Measurements from ENCODE around the gene RBFOX2.

DNA sequence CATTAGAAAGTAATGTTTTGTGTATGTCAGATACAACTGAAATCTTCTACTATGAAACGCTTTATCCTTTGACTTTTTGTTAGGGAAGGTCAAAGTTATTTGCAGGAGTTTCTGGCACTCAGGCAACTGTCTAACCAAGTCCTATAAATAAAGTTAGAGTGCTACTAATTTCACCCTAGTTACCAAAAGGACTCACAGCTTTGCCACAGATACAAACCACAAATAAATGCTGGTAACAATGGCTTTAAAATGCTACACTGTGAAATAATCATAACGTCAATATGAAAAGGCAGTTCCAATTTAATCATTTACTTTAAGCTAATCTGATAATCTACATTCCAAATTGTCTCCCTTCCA is 124.3 kb downstream of the RBFOX2 start:
- TF ChIP-seq ELF4 (CRISPR knock-in tag; IDR thresholded peaks at IDR 0.05; ENCODE audit: borderline replicate concordance) (no peak), HDAC2 (CRISPR knock-in tag; IDR thresholded peaks at IDR 0.05) (no peak), NFE2L1 (CRISPR knock-in tag; IDR thresholded peaks at IDR 0.05; ENCODE audit: borderline replicate concordance) (no peak), HCFC1 (IDR thresholded peaks at IDR 0.05; ENCODE audit: low read depth, low read length) (no peak), YY1 (IDR thresholded peaks at IDR 0.05; ENCODE audit: insufficient read depth, insufficient replicate concordance, low read depth, low read length) (no peak), ZNF124 (CRISPR knock-in tag; IDR thresholded peaks at IDR 0.05) (no peak), SMAD3 (CRISPR knock-in tag; IDR thresholded peaks at IDR 0.05) (no peak), THYN1 (CRISPR knock-in tag; IDR thresholded peaks at IDR 0.05; ENCODE audit: borderline replicate concordance, low read depth) (no peak), JUN (CRISPR knock-in tag; IDR thresholded peaks at IDR 0.05) (no peak)
- TF ChIP-seq, protein P1, sequence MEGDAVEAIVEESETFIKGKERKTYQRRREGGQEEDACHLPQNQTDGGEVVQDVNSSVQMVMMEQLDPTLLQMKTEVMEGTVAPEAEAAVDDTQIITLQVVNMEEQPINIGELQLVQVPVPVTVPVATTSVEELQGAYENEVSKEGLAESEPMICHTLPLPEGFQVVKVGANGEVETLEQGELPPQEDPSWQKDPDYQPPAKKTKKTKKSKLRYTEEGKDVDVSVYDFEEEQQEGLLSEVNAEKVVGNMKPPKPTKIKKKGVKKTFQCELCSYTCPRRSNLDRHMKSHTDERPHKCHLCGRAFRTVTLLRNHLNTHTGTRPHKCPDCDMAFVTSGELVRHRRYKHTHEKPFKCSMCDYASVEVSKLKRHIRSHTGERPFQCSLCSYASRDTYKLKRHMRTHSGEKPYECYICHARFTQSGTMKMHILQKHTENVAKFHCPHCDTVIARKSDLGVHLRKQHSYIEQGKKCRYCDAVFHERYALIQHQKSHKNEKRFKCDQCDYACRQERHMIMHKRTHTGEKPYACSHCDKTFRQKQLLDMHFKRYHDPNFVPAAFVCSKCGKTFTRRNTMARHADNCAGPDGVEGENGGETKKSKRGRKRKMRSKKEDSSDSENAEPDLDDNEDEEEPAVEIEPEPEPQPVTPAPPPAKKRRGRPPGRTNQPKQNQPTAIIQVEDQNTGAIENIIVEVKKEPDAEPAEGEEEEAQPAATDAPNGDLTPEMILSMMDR (CRISPR knock-in tag; IDR thresholded peaks at IDR 0.05): no peak
- TF ChIP-seq, protein P2, sequence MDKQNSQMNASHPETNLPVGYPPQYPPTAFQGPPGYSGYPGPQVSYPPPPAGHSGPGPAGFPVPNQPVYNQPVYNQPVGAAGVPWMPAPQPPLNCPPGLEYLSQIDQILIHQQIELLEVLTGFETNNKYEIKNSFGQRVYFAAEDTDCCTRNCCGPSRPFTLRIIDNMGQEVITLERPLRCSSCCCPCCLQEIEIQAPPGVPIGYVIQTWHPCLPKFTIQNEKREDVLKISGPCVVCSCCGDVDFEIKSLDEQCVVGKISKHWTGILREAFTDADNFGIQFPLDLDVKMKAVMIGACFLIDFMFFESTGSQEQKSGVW (CRISPR knock-in tag; IDR thresholded peaks at IDR 0.05; ENCODE audit: borderline replicate concordance): no peak
